Right hindlimb (tissue), 1 donor: Measurements from ENCODE around the gene SLC22A25.

Experiments used
- DNase-seq: peaks from one replicate; pipeline ENCODE4 v3.0.0-alpha.2; 2018

The SLC22A25 gene

GRCh38 chr11:63229815-63230214, 13.6 kb downstream of the SLC22A25 start:
- DNase-seq = no peak

GRCh38 chr11:63227521-63228107, 15.8 kb downstream of the SLC22A25 start:
- DNase-seq = no peak

GRCh38 chr11:63226488-63227114, 16.8 kb downstream of the SLC22A25 start:
- DNase-seq = no peak

- no peak for DNase-seq
Measured at GRCh38 chr11:63214093-63214492, 29.3 kb downstream of the SLC22A25 start.

- DNase-seq = no peak
Measured at GRCh38 chr11:63212742-63213141, 30.7 kb downstream of the SLC22A25 start.

GRCh38 chr11:63210111-63210510, 33.3 kb downstream of the SLC22A25 start:
- DNase-seq = no peak
